GM10847 (cell line): ENCODE data around the gene LRP5.

Experiments used
- POLR2A ChIP-seq: IDR thresholded peaks from 2 replicates; pipeline ENCODE4 v1.6.1; 2011; ENCODE audit not compliant: insufficient read length; ENCODE audit errors: extremely low read depth

The LRP5 gene

DNA sequence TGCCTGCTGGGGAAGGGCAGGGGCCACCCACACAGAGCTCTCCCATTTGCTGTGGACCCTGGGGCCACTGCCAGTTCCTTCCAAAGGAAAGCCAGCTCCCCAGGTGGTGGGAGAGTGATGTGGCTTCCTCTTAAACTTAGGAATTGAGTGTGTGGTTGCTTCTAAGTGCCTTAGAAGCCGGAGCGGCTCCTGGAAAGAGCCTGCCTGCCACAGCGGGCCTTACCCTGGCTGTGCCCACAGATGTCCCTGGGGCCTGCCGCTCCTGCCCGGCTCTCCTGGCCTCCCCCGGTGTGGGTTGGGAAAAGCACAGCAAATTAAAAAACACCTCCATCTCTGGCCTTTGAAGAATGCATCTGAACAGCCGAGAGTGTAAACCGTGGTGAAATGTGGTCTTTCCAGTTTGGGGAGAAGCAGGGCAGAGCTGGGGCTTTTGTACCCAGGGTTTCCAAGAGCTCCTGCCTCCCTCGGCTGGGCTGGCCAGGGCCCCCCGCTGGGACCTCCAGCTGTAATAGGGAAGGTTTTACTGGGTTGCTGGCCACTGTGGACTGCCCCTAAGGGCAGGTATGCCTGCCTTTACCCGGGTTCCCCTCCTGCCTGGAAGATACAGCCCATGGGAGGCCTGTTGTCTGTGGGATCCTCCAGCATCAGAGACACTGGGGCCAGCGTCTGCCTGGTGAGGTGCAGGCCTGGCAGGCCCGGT lies 30.2 kb downstream of the LRP5 start:
- TF ChIP-seq POLR2A = no peak

DNA sequence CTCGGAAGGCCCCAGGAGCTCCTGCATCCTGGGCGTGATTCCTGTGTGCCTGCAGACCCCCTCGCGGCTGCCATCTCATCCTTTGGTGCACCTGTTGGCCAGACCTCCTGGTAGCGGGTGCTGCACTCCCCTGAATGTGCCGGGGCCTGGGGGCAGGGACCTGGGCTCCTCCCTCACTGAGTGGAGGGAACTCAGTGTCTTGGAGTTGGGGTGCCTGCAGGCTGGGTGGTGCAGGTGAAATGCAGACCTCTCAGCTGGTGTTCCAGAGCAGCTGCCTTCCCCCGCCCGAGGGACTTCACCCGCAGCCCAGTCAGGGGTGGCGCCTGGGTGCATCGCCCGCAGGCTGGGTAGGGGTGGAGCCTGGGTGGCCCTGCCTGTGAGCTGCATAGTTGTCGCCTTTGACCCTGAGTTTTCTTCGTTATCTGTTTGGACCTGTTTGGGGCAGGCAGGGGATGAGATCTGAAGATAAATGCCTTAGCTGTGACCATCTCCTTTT lies 31.4 kb downstream of the LRP5 start:
- TF ChIP-seq POLR2A = no peak

DNA sequence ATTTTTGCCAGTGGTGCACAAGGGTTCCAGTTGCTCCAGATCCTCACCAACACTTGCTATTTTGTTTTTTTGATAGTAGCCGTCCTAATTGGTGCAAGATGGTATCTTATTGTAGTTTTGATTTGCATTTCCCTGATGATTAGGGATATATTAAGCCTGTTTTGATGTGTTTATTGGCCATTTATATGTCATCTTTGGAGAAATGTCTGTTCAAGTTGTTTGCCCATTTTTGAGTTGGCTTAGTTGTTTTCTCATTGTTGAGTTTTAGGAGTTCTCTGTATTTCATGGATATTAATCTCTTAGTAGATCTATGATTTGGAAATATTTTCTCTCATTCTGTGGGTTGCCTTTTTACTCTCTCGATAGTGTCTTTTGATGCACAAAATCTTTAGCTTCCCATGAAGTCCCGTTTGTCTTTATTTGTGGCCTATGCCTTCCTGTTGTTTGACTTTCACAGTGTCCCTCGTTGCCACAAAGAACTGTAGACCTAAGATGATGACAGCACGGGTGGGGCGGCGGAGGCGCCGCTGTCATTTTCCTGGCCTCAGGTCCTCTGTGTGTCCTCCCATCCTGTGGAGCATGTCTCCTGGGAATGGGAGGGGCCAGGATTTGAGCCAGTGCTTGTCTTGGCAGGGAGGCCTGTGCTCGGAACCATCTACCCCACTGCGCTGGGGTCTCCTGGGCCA lies 33.5 kb downstream of the LRP5 start:
- no peak for TF ChIP-seq POLR2A

DNA sequence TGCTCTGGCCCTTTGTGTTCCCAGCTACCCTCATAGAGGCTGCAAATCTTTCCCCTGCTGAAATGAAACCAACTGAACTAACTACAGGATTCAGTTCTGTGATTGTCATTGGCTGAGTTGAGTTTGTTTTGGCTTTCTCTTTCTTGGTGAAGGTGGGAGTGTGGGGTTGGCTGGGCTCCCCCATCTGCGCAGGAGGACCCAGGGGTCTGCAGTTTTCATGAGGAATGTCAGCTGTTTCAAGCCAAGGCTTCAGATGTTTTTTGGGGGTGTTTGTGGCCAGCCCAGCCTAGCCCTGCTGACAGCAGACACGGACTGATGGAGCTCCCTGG lies 34.0 kb downstream of the LRP5 start:
- TF ChIP-seq POLR2A = no peak

DNA sequence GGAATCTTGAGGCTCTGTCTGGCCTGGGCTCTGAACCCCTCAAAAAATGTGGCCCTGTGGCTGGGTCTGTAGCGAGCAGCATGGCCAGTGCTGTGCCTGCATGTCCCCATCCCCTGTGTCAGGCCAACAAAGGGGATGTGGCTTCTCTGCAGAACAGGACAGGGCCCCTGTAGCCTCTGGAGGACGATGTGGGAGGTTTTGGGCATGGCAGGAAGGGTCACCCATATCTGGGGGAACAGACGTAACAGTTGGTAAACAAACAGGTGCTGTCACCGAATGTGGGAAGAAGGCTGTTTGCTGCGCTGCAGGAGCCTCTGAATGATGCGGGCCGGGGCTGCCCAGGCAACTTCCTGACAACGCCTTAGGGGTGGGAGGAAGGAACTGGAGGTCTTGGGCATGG lies 35.0 kb downstream of the LRP5 start:
- no peak for TF ChIP-seq POLR2A

DNA sequence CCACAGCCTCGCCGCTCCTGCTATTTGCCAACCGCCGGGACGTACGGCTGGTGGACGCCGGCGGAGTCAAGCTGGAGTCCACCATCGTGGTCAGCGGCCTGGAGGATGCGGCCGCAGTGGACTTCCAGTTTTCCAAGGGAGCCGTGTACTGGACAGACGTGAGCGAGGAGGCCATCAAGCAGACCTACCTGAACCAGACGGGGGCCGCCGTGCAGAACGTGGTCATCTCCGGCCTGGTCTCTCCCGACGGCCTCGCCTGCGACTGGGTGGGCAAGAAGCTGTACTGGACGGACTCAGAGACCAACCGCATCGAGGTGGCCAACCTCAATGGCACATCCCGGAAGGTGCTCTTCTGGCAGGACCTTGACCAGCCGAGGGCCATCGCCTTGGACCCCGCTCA lies 35.5 kb downstream of the LRP5 start:
- TF ChIP-seq POLR2A = no peak

DNA sequence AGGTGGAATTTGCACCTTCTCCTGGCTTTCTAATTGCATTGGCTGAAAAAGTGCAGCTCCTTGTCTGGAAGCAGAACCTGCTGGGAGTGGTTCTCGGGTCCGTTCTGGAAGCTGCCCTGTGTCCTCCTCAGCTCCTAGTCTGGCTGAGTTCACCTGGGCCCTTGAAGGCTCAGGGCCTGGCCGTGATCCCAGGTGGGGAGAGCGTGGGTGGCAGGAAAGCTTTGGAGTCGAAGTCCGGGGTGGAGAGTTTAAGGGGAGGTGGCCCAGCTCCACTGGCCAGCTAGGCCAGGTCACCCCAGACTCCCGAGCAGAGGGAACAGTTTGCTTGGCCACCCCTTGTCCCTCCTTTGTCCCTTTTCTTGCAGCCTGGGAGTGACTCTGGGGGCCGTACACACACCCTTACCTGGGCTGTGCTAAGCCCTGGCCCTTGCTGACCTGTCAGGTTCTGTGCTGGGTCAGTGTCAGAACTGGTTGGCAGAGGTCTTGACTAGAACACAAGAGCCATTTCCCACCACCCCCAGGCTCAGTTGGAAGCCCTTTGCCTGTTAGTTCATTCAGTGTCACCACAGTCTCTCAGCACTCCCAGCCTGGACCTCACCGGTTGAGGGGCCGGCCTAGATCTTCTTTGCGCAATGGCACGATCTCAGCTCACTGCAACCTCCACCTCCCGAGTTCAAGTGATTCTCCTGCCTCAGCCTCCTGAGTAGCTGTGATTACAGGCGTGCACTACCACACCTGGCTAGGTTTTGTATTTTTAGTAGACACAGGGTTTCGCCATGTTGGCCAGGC lies 37.3 kb downstream of the LRP5 start:
- no peak for TF ChIP-seq POLR2A

DNA sequence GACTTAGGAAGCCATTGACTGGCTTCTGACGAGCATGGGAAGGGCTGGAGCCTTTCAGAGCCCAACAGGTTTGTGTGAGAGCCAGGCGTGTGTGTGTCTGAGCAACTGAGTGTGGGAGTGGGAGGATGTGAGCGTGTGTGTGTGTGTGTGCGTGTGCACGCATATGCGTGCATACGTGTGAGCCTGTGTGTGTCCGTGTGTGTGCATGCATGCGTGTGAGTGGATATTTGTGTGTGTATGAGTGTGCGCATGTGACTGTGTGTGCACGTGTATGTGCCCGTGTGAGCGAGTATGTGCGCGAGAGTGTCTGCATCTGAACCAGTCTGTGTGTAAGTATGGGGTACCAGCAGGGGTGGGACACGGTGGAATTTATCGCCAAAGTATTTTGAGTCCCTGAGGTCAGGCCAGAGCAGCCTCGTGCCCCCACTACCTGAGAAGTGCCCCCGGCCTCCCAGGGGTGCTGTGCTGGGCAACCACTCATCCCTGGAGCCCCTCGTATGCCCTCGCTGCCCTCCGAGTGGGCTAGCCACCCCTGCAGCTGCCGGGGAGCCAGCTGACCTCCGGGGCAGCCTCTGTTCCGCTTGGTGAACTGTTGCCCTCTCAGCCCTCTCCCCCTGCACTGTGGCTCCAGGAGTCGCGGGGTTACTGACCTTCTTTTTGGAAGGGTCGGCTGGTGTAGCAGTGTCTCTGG lies 38.5 kb downstream of the LRP5 start:
- no peak for TF ChIP-seq POLR2A

DNA sequence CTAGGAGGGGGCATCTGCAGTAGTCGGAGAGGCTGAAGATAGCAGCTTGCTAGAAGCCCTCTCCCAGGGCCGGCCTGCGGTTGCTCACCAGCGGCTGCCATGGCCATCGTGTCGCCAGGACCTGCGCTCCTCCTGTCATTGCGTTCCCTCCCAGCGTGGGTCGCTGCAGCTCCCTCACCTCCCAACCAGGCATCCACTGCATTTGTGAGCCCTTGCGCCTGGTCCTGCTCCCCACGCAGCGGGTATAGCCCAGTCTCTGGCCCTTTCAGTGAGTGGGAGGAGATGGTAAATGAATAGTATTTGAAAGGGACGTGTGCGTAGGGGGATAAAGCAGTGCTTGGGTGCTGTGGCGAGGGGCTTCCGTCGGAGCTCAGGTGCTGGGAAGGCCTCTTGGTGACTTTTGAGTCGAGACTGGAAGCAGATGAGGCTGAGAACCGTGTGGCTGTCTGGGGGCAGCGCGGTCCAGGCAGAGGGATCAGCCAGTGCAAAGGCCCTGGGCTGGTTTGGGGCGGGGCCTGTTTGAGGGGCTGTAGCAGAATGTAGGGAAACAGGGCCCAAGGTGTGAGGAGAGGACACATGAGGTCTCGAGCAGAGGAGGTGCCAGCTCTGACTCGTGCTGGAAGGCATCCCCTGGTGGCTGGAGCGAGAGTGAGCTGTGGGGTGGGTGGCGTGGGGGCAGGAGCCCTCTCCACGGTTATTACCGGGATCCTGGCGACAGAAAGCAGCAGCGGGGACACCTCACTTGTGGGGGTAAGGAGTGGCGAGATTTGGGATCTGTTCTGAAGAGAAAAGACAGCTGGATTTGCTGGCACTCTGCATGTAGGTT lies 39.3 kb downstream of the LRP5 start:
- no peak for TF ChIP-seq POLR2A

DNA sequence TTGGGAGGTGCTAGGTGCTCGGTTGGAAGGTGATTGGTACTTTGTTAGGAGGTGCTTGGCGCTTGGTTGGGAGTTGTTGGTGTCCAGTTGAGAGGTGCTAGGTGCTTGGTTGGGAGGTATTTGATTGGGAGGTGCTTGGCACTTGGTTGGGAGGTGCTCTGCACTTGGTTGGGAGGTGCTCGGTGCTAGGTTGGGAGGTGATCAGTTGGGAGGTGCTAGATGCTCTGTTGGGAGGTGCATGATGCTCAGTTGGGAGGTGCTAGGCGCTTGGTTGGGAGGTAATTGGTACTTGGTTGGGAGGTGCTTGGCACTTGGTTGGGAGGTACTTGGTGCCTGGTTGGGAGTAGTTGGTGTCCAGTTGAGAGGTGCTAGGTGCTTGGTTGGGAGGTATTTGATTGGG lies 40.2 kb downstream of the LRP5 start:
- no peak for TF ChIP-seq POLR2A

DNA sequence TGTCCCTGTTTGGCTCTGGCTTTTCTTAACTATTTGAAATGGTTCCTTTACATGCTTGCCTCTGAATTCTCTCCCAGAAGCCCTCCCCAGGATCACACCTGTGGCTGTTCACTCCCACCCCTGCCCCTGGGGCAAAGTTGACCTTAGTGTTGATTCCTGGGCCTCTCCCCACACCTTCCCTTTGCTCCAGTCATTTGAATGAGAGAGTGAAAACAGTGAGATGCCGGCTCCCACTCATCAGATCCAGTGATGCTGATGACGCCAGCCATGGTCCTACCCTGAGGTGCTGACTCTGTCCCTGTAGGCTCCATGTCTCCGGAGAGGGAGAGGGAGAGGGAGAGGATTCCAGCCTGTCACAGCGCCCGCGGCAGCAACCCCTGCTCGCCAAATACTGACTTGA lies 40.7 kb downstream of the LRP5 start:
- no peak for TF ChIP-seq POLR2A

DNA sequence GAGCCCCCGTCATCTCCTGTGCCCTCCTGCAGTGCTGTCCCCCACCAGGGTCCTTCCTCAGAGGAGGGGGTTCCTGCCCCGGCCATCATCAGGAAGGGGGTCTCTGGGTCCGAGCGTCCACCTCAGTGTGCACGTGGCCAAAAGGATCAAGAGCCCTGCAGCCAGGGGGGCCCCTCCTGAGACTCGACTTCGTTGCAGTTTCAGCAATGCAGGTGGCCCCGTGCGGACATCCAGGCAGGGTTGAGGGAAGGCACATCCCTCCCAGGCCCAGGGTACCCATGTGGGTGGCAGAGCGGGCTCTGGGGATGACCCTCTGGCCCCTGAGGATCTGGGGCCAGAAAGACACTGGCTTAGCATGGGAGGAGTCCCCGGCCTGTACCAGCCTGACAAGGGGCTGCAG lies 41.3 kb downstream of the LRP5 start:
- no peak for TF ChIP-seq POLR2A

DNA sequence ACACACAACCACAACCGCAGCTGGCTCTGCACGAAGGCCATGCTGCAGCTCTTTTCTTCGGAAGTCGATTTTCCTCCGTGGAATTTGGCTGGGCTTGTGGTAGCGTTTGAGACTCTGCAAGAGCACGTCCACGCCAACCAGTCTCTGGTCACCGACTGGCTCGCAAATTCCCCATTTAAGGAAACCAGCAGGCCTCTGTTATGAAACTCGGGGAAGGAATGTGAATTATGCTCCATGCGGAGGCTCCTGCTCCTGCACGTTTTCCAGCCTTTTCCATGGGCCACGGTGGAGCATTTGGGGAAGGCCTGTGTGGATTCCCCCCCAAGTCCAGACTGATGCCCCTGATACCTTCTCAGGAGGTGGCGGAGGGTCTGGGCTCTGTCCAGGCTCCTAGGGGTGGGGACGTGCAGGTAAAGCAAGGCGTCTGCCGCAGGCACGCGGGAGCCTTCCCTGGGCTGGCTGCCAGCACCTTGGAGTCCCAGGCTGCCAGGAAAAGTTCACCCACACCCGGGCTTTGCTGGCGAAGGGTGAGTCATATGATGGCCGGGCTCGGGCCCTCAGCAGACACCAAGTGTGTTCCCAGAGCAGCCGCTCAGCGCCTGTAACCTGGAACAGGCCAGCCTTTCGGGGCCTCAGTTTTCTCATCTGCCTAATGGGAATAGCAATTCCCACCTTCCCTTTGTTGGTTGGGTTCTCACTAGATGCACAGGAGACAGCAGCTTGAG lies 41.9 kb downstream of the LRP5 start:
- TF ChIP-seq POLR2A = no peak

DNA sequence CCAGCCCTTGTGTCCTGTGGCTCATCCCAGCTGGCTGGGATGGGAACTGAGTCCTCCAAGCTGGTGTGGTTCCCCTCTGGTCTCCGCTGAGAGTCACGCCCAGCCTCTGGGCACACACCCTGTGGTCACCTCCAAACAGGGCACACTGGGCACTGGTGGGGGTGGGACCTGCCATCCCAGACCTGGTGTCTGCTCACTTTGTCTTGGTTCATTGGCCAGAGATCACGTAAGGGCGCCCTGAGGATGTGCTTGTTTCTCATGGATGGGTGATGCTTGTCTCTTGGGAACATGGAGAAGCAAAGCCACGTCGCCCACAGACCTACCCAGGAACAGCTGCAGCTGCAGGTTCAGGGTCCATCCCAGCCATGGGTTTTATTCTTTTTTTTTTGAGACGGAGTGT lies 43.1 kb downstream of the LRP5 start:
- TF ChIP-seq POLR2A = no peak

DNA sequence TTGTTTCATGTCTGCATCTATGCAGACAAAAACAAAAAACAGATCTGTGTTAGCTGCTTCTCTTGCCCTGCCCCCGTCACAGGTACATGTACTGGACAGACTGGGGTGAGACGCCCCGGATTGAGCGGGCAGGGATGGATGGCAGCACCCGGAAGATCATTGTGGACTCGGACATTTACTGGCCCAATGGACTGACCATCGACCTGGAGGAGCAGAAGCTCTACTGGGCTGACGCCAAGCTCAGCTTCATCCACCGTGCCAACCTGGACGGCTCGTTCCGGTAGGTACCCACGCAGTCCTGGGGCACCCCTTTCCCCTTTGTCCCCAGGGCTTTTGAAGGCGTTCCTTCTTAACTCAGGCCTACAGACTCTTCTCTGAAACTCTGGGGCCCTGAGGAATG lies 45.2 kb downstream of the LRP5 start:
- TF ChIP-seq POLR2A = no peak

DNA sequence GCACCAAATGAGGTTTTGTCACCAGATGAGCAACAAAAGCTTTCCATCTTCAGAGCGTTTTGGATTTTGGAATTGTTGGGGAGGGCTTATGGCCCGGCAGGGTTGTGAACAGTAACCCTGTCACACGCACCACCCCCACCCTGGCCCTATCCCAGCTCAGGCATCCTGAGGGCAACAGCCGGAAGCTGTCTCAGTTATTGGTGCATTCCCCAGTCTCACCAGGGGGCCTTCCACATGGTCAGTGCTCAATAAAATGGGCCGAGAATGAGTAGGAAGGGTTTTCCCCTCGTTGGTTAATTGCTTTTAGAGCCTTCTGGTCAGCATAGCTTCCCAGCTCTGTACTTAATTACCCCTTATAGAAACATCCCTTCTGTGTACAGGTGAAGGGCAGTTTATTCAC lies 46.0 kb downstream of the LRP5 start:
- TF ChIP-seq POLR2A = no peak
